HepG2 (cell line): Measurements from ENCODE around the gene WBP1. TPM values are rescaled to one million over a fixed set of nuclear protein-coding genes. Genes with fewer than 3 reads are reported as not detected.

Experiments
- AGO2 ChIP-seq: fragments of 200-400 bp; formaldehyde crosslinking; optimal IDR thresholded peaks from 2 replicates; pipeline ENCODE3; 2017; ENCODE audit warnings: mild to moderate bottlenecking, low read depth, low read length, moderate library complexity
- ARID5B ChIP-seq: IDR thresholded peaks from 2 replicates; pipeline ENCODE4 v1.4.0; 2020; ENCODE audit warnings: mild to moderate bottlenecking, missing genetic modification reagents
- BRCA1 ChIP-seq: sonication (generic); formaldehyde crosslinking; IDR thresholded peaks from 2 replicates; pipeline ENCODE4 v1.4.0; 2020; ENCODE audit warnings: missing genetic modification reagents
- CBFB ChIP-seq: sonication (generic); formaldehyde crosslinking; IDR thresholded peaks from 2 replicates; pipeline ENCODE4 v1.4.0; 2020; ENCODE audit warnings: missing genetic modification reagents
- HIC2 ChIP-seq: sonication (generic); formaldehyde crosslinking; IDR thresholded peaks from 2 replicates; pipeline ENCODE4 v1.9.0; 2022; ENCODE audit warnings: low read depth, missing genetic modification reagents
- KAT7 ChIP-seq: IDR thresholded peaks from 2 replicates; pipeline ENCODE4 v1.6.1; 2018; ENCODE audit warnings: borderline replicate concordance, missing compliant biosample characterization
- MZF1 ChIP-seq: sonication (generic); formaldehyde crosslinking; IDR thresholded peaks from 2 replicates; pipeline ENCODE4 v1.8.1; 2023; ENCODE audit warnings: mild to moderate bottlenecking, missing genetic modification reagents, borderline replicate concordance
- PAWR ChIP-seq: sonication (generic); formaldehyde crosslinking; IDR thresholded peaks from 2 replicates; pipeline ENCODE4 v1.4.0; 2020; ENCODE audit warnings: missing genetic modification reagents, mild to moderate bottlenecking, borderline replicate concordance
- POLR2AphosphoS2 ChIP-seq: IDR thresholded peaks from 2 replicates; pipeline ENCODE4 v1.6.1; 2011; ENCODE audit warnings: low read depth, low read length, improper control_type of control experiment
- SNRNP70 ChIP-seq: fragments of 200-400 bp; formaldehyde crosslinking; IDR thresholded peaks from 2 replicates; pipeline ENCODE4 v1.6.1; 2017; ENCODE audit warnings: mild to moderate bottlenecking, low read depth, low read length, moderate library complexity
- ZFP37 ChIP-seq: sonication (generic); formaldehyde crosslinking; IDR thresholded peaks from 2 replicates; pipeline ENCODE4 v1.4.0; 2020; ENCODE audit warnings: missing genetic modification reagents, borderline replicate concordance
- ZHX1 ChIP-seq: sonication (generic); formaldehyde crosslinking; IDR thresholded peaks from 2 replicates; pipeline ENCODE4 v1.8.1; 2022; ENCODE audit warnings: low read depth, mild to moderate bottlenecking, missing genetic modification reagents
- ZNF121 ChIP-seq: sonication (generic); formaldehyde crosslinking; IDR thresholded peaks from 2 replicates; pipeline ENCODE4 v1.5.0; 2020; ENCODE audit warnings: mild to moderate bottlenecking, missing genetic modification reagents
- ZNF430 ChIP-seq: sonication (generic); formaldehyde crosslinking; IDR thresholded peaks from 2 replicates; pipeline ENCODE4 v1.9.0; 2021; ENCODE audit warnings: mild to moderate bottlenecking, missing genetic modification reagents
- ZNF773 ChIP-seq: sonication (generic); formaldehyde crosslinking; IDR thresholded peaks from 2 replicates; pipeline ENCODE4 v1.4.0; 2020; ENCODE audit warnings: missing genetic modification reagents, borderline replicate concordance
- polyA plus RNA-seq, 8 experiments: library from polyadenylated mRNA; depleted of rRNA in 3 of 8; stranded (reverse) in 7 of 8; unstranded in 1 of 8; fragments of >200 nt; fragmentation: Illumina TruSeq in 4 of 8; extraction: Trizol in 4 of 8; gene quantifications; 2 replicates each; pipeline versions ENCODE4 v1.2.1 to v1.2.3, GENCODE V29; 2011 to 2016; ENCODE audit warnings: low read depth in 4 of 8, missing spikeins in 1 of 8, mixed read lengths in 1 of 8; ENCODE audit not compliant: insufficient read depth in 1 of 8
- total RNA-seq, 5 experiments: library from RNA; depleted of rRNA; stranded (reverse); fragments of >200 nt; fragmentation: Illumina TruSeq; extraction: Trizol; gene quantifications; 2 replicates each; pipeline ENCODE4 v1.2.3, GENCODE V29; 2016; ENCODE audit warnings: low read depth in 1 of 5
- TF ChIP-seq, protein P1 (sequence below): sonication (generic); formaldehyde crosslinking; conservative IDR thresholded peaks from 2 replicates; pipeline ENCODE4 v1.4.0; 2020; ENCODE audit warnings: missing genetic modification reagents

The WBP1 gene
- total and polyA plus RNA-seq, 2 of the 13 experiments (the other 11 are each of a cell fraction or from before 2014, with no cell fraction given) = 38.8 to 85.7 TPM

GRCh38 chr2:74502720-74503505 is 44.7 kb downstream of the WBP1 start (continued):
- TF ChIP-seq HIC2 (CRISPR knock-in tag) = peak; percentile 65; the same call in 1 of the 2 replicates
- TF ChIP-seq MZF1 (CRISPR knock-in tag) = peak; percentile 88; the same call in 1 of the 2 replicates
- 0 out of 2 replicates have a peak, but pooled peaks have one; percentile 38 for TF ChIP-seq ZNF121 (CRISPR knock-in tag)
- peak; percentile 49 for TF ChIP-seq ARID5B (CRISPR knock-in tag)
- peak; percentile 13; the same call in 1 of the 2 replicates for TF ChIP-seq ZHX1 (CRISPR knock-in tag)
- TF ChIP-seq, protein P1, sequence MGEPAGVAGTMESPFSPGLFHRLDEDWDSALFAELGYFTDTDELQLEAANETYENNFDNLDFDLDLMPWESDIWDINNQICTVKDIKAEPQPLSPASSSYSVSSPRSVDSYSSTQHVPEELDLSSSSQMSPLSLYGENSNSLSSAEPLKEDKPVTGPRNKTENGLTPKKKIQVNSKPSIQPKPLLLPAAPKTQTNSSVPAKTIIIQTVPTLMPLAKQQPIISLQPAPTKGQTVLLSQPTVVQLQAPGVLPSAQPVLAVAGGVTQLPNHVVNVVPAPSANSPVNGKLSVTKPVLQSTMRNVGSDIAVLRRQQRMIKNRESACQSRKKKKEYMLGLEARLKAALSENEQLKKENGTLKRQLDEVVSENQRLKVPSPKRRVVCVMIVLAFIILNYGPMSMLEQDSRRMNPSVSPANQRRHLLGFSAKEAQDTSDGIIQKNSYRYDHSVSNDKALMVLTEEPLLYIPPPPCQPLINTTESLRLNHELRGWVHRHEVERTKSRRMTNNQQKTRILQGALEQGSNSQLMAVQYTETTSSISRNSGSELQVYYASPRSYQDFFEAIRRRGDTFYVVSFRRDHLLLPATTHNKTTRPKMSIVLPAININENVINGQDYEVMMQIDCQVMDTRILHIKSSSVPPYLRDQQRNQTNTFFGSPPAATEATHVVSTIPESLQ = no peak
- TF ChIP-seq ZNF773 = peak; percentile 50; the same call in 1 of the 2 replicates
- TF ChIP-seq POLR2AphosphoS2 = no peak
- TF ChIP-seq AGO2 = peak; percentile 99
- peak; percentile 54; the same call in 1 of the 2 replicates for TF ChIP-seq ZNF430 (CRISPR knock-in tag)
- TF ChIP-seq KAT7 (CRISPR knock-in tag) = peak; percentile 95
- peak; percentile 79 for TF ChIP-seq BRCA1 (CRISPR knock-in tag)
- peak; percentile 57; the same call in 1 of the 2 replicates for TF ChIP-seq CBFB (CRISPR knock-in tag)
- TF ChIP-seq ZFP37 (CRISPR knock-in tag) = no peak
- TF ChIP-seq PAWR = peak; percentile 82; the same call in 1 of the 2 replicates
- no peak for TF ChIP-seq SNRNP70
